Fibroblast of lung (primary cell): Measurements from ENCODE around the gene RGS7.

ENCODE experiments used
- EZH2 ChIP-seq: IDR thresholded peaks from 2 replicates; pipeline ENCODE4 v1.5.1; 2012; ENCODE audit warnings: low read length, control low read depth, mild to moderate bottlenecking; ENCODE audit errors: missing control alignments
- TF ChIP-seq, protein P1 (sequence below), 2 donors: IDR thresholded peaks in 1 of 2; conservative IDR thresholded peaks in 1 of 2; 1 replicate in 1 of 2; 2 replicates in 1 of 2; pipeline ENCODE4 v1.5.1; 2011 to 2012; ENCODE audit warnings: low read length in 2 of 2, control low read depth in 1 of 2, inconsistent platforms in 1 of 2, low read depth in 1 of 2, mild to moderate bottlenecking in 1 of 2

DNA sequence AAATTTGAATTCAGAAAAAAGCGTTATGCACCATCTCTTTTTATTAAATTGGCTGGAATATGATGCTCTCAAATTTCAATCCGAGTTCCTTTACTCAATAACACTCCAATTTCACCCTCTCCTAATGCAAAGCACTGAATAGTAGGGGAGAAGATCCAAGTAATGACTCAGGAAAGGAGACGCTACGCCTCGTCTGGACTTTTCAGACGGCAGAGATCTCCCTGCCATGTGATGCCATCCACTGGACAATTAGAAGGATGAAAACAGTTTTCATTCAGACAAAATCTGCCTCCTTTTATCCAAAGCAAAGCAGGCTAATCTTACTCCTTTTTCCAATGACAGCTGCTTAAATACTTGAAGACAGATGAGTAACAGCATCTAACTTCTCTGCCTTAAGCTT lies 502.6 kb downstream of the RGS7 start:
- TF ChIP-seq EZH2 = no peak
- TF ChIP-seq, protein P1, sequence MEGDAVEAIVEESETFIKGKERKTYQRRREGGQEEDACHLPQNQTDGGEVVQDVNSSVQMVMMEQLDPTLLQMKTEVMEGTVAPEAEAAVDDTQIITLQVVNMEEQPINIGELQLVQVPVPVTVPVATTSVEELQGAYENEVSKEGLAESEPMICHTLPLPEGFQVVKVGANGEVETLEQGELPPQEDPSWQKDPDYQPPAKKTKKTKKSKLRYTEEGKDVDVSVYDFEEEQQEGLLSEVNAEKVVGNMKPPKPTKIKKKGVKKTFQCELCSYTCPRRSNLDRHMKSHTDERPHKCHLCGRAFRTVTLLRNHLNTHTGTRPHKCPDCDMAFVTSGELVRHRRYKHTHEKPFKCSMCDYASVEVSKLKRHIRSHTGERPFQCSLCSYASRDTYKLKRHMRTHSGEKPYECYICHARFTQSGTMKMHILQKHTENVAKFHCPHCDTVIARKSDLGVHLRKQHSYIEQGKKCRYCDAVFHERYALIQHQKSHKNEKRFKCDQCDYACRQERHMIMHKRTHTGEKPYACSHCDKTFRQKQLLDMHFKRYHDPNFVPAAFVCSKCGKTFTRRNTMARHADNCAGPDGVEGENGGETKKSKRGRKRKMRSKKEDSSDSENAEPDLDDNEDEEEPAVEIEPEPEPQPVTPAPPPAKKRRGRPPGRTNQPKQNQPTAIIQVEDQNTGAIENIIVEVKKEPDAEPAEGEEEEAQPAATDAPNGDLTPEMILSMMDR (conservative IDR thresholded peaks at IDR 0.05 in 1 of 2, IDR thresholded peaks at IDR 0.05 in 1 of 2; ENCODE audit: low read depth in 1 of 2, low read length in 2 of 2) = no peak
